HG03571 (cell line): ENCODE data around the gene RNU1-3.
"Not testable (repeated sequence)": the region's sequence is repeated elsewhere in the genome, so short reads cannot be mapped to it uniquely, and the experiment has no call there.

Source experiments
- ATAC-seq: cut with Tn5 transposase; IDR thresholded peaks from one replicate; pipeline ENCODE4 v1.9.1; 2021; ENCODE audit not compliant: unreplicated experiment

The RNU1-3 gene

GRCh38 chr1:16666502-16667413 lies at the start of gene RNU1-3:
Gene RNU1-3, minus strand, starts transcription at chr1:16666948.
- ATAC-seq, result peak; percentile 93

GRCh38 chr1:16713480-16713879 lies 46.7 kb upstream of the RNU1-3 start:
- ATAC-seq, result not testable (repeated sequence)

- not testable (repeated sequence) for ATAC-seq
These were observed 46.2 kb upstream of the RNU1-3 start for GRCh38 chr1:16712984-16713383.

- not testable (repeated sequence) for ATAC-seq
These were observed 45.8 kb upstream of the RNU1-3 start for GRCh38 chr1:16712582-16712981.

GRCh38 chr1:16712131-16712530 lies 45.4 kb upstream of the RNU1-3 start:
- not testable (repeated sequence) for ATAC-seq

- not testable (repeated sequence) for ATAC-seq
These were observed 43.9 kb upstream of the RNU1-3 start for GRCh38 chr1:16710618-16711017.

- ATAC-seq, result not testable (repeated sequence)
These were observed 42.9 kb upstream of the RNU1-3 start for GRCh38 chr1:16709659-16710087.

GRCh38 chr1:16708704-16709103 lies 42.0 kb upstream of the RNU1-3 start:
- not testable (repeated sequence) for ATAC-seq

- ATAC-seq, result not testable (repeated sequence)
These were observed 40.7 kb upstream of the RNU1-3 start for GRCh38 chr1:16707130-16708093.

GRCh38 chr1:16706302-16706701 lies 39.6 kb upstream of the RNU1-3 start:
- ATAC-seq, result not testable (repeated sequence)

GRCh38 chr1:16704502-16705100 lies 37.9 kb upstream of the RNU1-3 start:
- not testable (repeated sequence) for ATAC-seq

- ATAC-seq, result not testable (repeated sequence)
These were observed 37.3 kb upstream of the RNU1-3 start for GRCh38 chr1:16704076-16704475.

GRCh38 chr1:16703602-16704001 lies 36.9 kb upstream of the RNU1-3 start:
- not testable (repeated sequence) for ATAC-seq

GRCh38 chr1:16703141-16703540 lies 36.4 kb upstream of the RNU1-3 start:
- ATAC-seq, result not testable (repeated sequence)

- ATAC-seq, result not testable (repeated sequence)
These were observed 35.5 kb upstream of the RNU1-3 start for GRCh38 chr1:16702280-16702679.

GRCh38 chr1:16701189-16701588 lies 34.4 kb upstream of the RNU1-3 start:
- ATAC-seq, result not testable (repeated sequence)

GRCh38 chr1:16700138-16700895 lies 33.6 kb upstream of the RNU1-3 start:
- ATAC-seq, result not testable (repeated sequence)

GRCh38 chr1:16699440-16699839 lies 32.7 kb upstream of the RNU1-3 start:
- not testable (repeated sequence) for ATAC-seq

- ATAC-seq, result not testable (repeated sequence)
These were observed 30.4 kb upstream of the RNU1-3 start for GRCh38 chr1:16697152-16697551.
